IMR-90 (cell line): ENCODE results near the gene NCF2. TPM values are rescaled to one million over a fixed set of nuclear protein-coding genes. Genes with fewer than 3 reads are reported as not detected.

Source experiments
- ATAC-seq: fragments of 200-7000 bp; cut with Tn5 transposase; 2 replicates; pipeline ENCODE4 v1.9.1; 2020; ENCODE audit warnings: low read depth, mild to moderate bottlenecking, moderate library complexity
- BruUV-seq: library from RNA; stranded (reverse); fragments of 400-500 nt; replicated peaks from 2 replicates; lab custom pipeline; 2021; lab: Mats Ljungman, UMichigan
- CTCF ChIA-PET: fragments of 300-600 bp; formaldehyde crosslinking; extraction: SDS; loops from one replicate; lab custom pipeline; 2021; ENCODE audit warnings: antibody characterized with exemption; lab: Yijun Ruan, JAX
- POLR2A ChIA-PET: fragments of 300-600 bp; sonication (Branson Sonifier 250); formaldehyde crosslinking; loops from one replicate; lab custom pipeline; 2022; ENCODE audit warnings: antibody characterized with exemption; ENCODE audit not compliant: unreplicated experiment; lab: Charles Lee
- DNase-seq: peaks from one replicate; pipeline ENCODE4 v3.0.0; 2013
- H2AFZ ChIP-seq: replicated peaks from 2 replicates; pipeline ENCODE3; 2013; ENCODE audit warnings: low read length, mild to moderate bottlenecking; ENCODE audit not compliant: poor library complexity
- H2AK5ac ChIP-seq: 2 replicates; pipeline ENCODE4 v1.6.1; 2013; ENCODE audit warnings: low read depth, low read length, inconsistent platforms
- H2AK9ac ChIP-seq: replicated peaks from 2 replicates; pipeline ENCODE3; 2013; ENCODE audit warnings: mild to moderate bottlenecking, low read depth, low read length, moderate library complexity; ENCODE audit not compliant: poor library complexity
- H2BK120ac ChIP-seq: 2 replicates; pipeline ENCODE4 v1.6.1; 2013; ENCODE audit warnings: low read depth, low read length, inconsistent platforms
- H2BK15ac ChIP-seq: 3 replicates; pipeline ENCODE4 v1.6.1; 2013; ENCODE audit warnings: low read depth, low read length, inconsistent platforms
- H2BK20ac ChIP-seq: 2 replicates; pipeline ENCODE4 v1.6.1; 2013; ENCODE audit warnings: low read depth, mild to moderate bottlenecking, inconsistent platforms, low read length, moderate library complexity
- H2BK5ac ChIP-seq: 2 replicates; pipeline ENCODE4 v1.6.1; 2013; ENCODE audit warnings: mild to moderate bottlenecking, low read depth, low read length, inconsistent platforms; ENCODE audit not compliant: poor library complexity, severe bottlenecking
- H3K14ac ChIP-seq: replicated peaks from 2 replicates; pipeline ENCODE4 v1.6.1; 2013; ENCODE audit warnings: low read depth, low read length, inconsistent platforms
- H3K18ac ChIP-seq: 2 replicates; pipeline ENCODE4 v1.6.1; 2013; ENCODE audit warnings: low read depth, low read length, control low read depth
- H3K23ac ChIP-seq: 2 replicates; pipeline ENCODE4 v1.6.1; 2013; ENCODE audit warnings: low read depth, low read length, inconsistent platforms
- H3K27ac ChIP-seq: 2 replicates; pipeline ENCODE4 v1.5.1; 2013; ENCODE audit warnings: mild to moderate bottlenecking, control low read depth, low read length; ENCODE audit not compliant: insufficient read depth
- H3K27me3 ChIP-seq: 2 replicates; pipeline ENCODE4 v1.6.1; 2013; ENCODE audit warnings: low read length; ENCODE audit not compliant: control insufficient read depth, insufficient read depth
- H3K36me3 ChIP-seq: 2 replicates; pipeline ENCODE4 v1.6.1; 2013; ENCODE audit warnings: low read length, mixed read lengths; ENCODE audit not compliant: control insufficient read depth, insufficient read depth
- H3K4ac ChIP-seq: 2 replicates; pipeline ENCODE4 v1.6.1; 2013; ENCODE audit warnings: low read depth, low read length, inconsistent platforms
- H3K4me1 ChIP-seq: 2 replicates; pipeline ENCODE4 v1.6.1; 2013; ENCODE audit warnings: low read length, mixed read lengths; ENCODE audit not compliant: control insufficient read depth, insufficient read depth
- H3K4me2 ChIP-seq: 2 replicates; pipeline ENCODE4 v1.6.1; 2013; ENCODE audit warnings: low read depth, mild to moderate bottlenecking, control low read depth, low read length, moderate library complexity
- H3K4me3 ChIP-seq: 2 replicates; pipeline ENCODE4 v1.5.1; 2013; ENCODE audit warnings: low read depth, mild to moderate bottlenecking, control low read depth, low read length, moderate library complexity; ENCODE audit not compliant: insufficient read depth
- H3K56ac ChIP-seq: 2 replicates; pipeline ENCODE4 v1.6.1; 2013; ENCODE audit warnings: low read length, inconsistent platforms; ENCODE audit not compliant: insufficient read depth; ENCODE audit errors: extremely low read depth
- H3K79me1 ChIP-seq, 2 experiments: 2 replicates each; pipeline ENCODE4 v1.6.1; 2013; ENCODE audit warnings: low read length in 2 of 2, inconsistent platforms in 1 of 2, low read depth in 1 of 2
- H3K9ac ChIP-seq: 2 replicates; pipeline ENCODE4 v1.6.1; 2013; ENCODE audit warnings: low read depth, low read length, control low read depth
- H3K9me1 ChIP-seq: 2 replicates; pipeline ENCODE4 v1.6.1; 2013; ENCODE audit warnings: low read length, inconsistent platforms; ENCODE audit not compliant: insufficient read depth
- H3K9me3 ChIP-seq: 2 replicates; pipeline ENCODE4 v1.6.1; 2013; ENCODE audit warnings: low read length; ENCODE audit not compliant: control insufficient read depth, insufficient read depth
- H4K20me1 ChIP-seq: 2 replicates; pipeline ENCODE4 v1.6.1; 2013; ENCODE audit warnings: low read length, inconsistent platforms; ENCODE audit not compliant: insufficient read depth
- H4K5ac ChIP-seq: 2 replicates; pipeline ENCODE4 v1.6.1; 2013; ENCODE audit warnings: mild to moderate bottlenecking, low read depth, low read length, control low read depth
- H4K8ac ChIP-seq, 2 experiments: 2 replicates each; pipeline ENCODE4 v1.6.1; 2013; ENCODE audit warnings: low read depth in 2 of 2, low read length in 2 of 2, control low read depth in 1 of 2, inconsistent platforms in 1 of 2
- H4K91ac ChIP-seq: 2 replicates; pipeline ENCODE4 v1.6.1; 2013; ENCODE audit warnings: low read depth, low read length, inconsistent platforms; ENCODE audit not compliant: insufficient read depth
- BHLHE40 ChIP-seq: fragments of 150-350 bp; IDR thresholded peaks from 2 replicates; pipeline ENCODE4 v1.6.1; 2016; ENCODE audit warnings: mild to moderate bottlenecking, low read depth, low read length
- CEBPB ChIP-seq: IDR thresholded peaks from 2 replicates; pipeline ENCODE4 v1.6.1; 2012; ENCODE audit warnings: low read depth, low read length, improper control_type of control experiment
- CTCF ChIP-seq: conservative IDR thresholded peaks from 2 replicates; pipeline ENCODE4 v1.5.1; 2012; ENCODE audit warnings: mild to moderate bottlenecking, low read depth, low read length, improper control_type of control experiment
- ELK1 ChIP-seq: fragments of 150-350 bp; IDR thresholded peaks from 2 replicates; pipeline ENCODE4 v1.6.1; 2016; ENCODE audit warnings: low read depth, mild to moderate bottlenecking, low read length, moderate library complexity, borderline replicate concordance
- FOS ChIP-seq: fragments of 150-350 bp; IDR thresholded peaks from 2 replicates; pipeline ENCODE4 v1.6.1; 2016; ENCODE audit warnings: low read depth, low read length
- MAFK ChIP-seq: IDR thresholded peaks from 2 replicates; pipeline ENCODE4 v1.6.1; 2012; ENCODE audit warnings: low read depth, low read length, improper control_type of control experiment
- MXI1 ChIP-seq: IDR thresholded peaks from 2 replicates; pipeline ENCODE4 v1.6.1; 2012; ENCODE audit warnings: low read depth, mild to moderate bottlenecking, low read length, moderate library complexity, borderline replicate concordance
- NFE2L2 ChIP-seq: fragments of 150-350 bp; IDR thresholded peaks from 2 replicates; pipeline ENCODE4 v1.6.1; 2016; ENCODE audit warnings: low read depth, mild to moderate bottlenecking, low read length
- POLR2A ChIP-seq: IDR thresholded peaks from 2 replicates; pipeline ENCODE4 v1.6.1; 2012; ENCODE audit warnings: mild to moderate bottlenecking, low read depth, low read length
- RCOR1 ChIP-seq: IDR thresholded peaks from 2 replicates; pipeline ENCODE4 v1.6.1; 2012; ENCODE audit warnings: mild to moderate bottlenecking, low read length, improper control_type of control experiment; ENCODE audit not compliant: insufficient replicate concordance
- RFX5 ChIP-seq: IDR thresholded peaks from 2 replicates; pipeline ENCODE4 v1.8.0; 2012; ENCODE audit warnings: low read depth, mild to moderate bottlenecking, low read length, moderate library complexity
- SMC3 ChIP-seq: fragments of 150-350 bp; IDR thresholded peaks from 2 replicates; pipeline ENCODE4 v1.6.1; 2016; ENCODE audit warnings: low read depth, mild to moderate bottlenecking, antibody characterized with exemption, low read length, moderate library complexity
- WGBS, 2 experiments: methylation state at CpG; one replicate each; pipeline versions ENCODE4 v1.1.5 to v1.1.7; 2013; ENCODE audit warnings: missing lambda C conversion rate in 2 of 2; ENCODE audit not compliant: insufficient read length in 1 of 2; ENCODE audit errors: extremely low coverage in 2 of 2; 5-methylcytosine and 5-hydroxymethylcytosine counted together
- dilution Hi-C: fragments of 300-500 bp; cut with HindIII; formaldehyde crosslinking; loops from one replicate; pipeline ENCODE4 v1.14.3; 2018; ENCODE audit warnings: low sequenced_read_pairs; ENCODE audit not compliant: unreplicated experiment
- in situ Hi-C: fragments of 300-500 bp; cut with MboI; formaldehyde crosslinking; loops from 3 replicates; pipeline ENCODE4 v1.14.3; 2019; ENCODE audit warnings: low sequenced_read_pairs, inconsistent platforms, mixed read lengths
- intact Hi-C: fragments of 100-400 bp; cut with micrococcal nuclease; formaldehyde crosslinking; loops from 2 replicates; pipeline ENCODE4 v1.10.0; 2022
- polyA plus RNA-seq, 3 experiments: library from polyadenylated mRNA; depleted of rRNA; stranded (reverse); fragments of >200 nt; gene quantifications; 2 replicates each; pipeline ENCODE4 v1.2.3, GENCODE V29; 2012; ENCODE audit warnings: low replicate concordance in 1 of 3
- total RNA-seq: library from RNA; depleted of rRNA; stranded (reverse); fragments of >200 nt; gene quantifications from 2 replicates; pipeline ENCODE4 v1.2.3, GENCODE V29; 2012
- TF ChIP-seq, protein P1 (sequence below): fragments of 150-350 bp; IDR thresholded peaks from 2 replicates; pipeline ENCODE4 v1.6.1; 2017; ENCODE audit warnings: mild to moderate bottlenecking, antibody characterized with exemption, low read length, low read depth

NCF2 gene
- total and polyA plus RNA-seq, 2 of the 4 experiments (the other 2 are of a cell fraction): 3.2 to 4.2 TPM

DNA sequence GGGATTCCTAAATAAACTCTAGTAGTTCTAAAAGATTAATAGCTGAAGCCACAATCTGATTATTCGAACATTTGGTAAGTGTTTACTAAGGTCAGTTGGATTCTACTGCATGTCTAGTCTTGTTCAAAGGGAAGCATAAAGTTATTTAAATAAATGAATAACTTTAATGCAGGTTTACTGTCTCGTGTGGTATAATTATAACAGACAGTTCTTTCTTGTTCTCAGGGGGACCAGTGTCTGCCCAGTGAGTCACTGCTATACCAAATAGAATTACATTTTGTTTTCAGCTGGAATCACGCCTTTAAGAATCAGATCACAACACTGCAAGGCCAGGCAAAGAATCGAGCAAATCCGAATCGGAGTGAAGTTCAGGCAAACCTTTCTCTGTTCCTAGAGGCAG lies 72.9 kb downstream of the NCF2 start:
- H3K14ac ChIP-seq: no peak overlapping the region
- no peak overlapping the region for H2BK15ac ChIP-seq
- no peak overlapping the region for H3K18ac ChIP-seq
- no peak overlapping the region for H3K9ac ChIP-seq
- peaks cover 4% of the 10 kb centered on the region for H4K20me1 ChIP-seq
- no peak for TF ChIP-seq RFX5
- no peak for TF ChIP-seq CTCF
- TF ChIP-seq CEBPB: no peak
- no peak for TF ChIP-seq MXI1
- TF ChIP-seq SMC3: no peak
- TF ChIP-seq ELK1: no peak
- no peak for TF ChIP-seq MAFK
- TF ChIP-seq POLR2A: no peak
- no peak for TF ChIP-seq RCOR1
- TF ChIP-seq, protein P1, sequence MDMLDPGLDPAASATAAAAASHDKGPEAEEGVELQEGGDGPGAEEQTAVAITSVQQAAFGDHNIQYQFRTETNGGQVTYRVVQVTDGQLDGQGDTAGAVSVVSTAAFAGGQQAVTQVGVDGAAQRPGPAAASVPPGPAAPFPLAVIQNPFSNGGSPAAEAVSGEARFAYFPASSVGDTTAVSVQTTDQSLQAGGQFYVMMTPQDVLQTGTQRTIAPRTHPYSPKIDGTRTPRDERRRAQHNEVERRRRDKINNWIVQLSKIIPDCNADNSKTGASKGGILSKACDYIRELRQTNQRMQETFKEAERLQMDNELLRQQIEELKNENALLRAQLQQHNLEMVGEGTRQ: no peak
- no peak for TF ChIP-seq NFE2L2
- TF ChIP-seq FOS: no peak
- no peak for TF ChIP-seq BHLHE40
- POLR2A ChIA-PET: no interaction called here
- no peak overlapping the region for H3K4me3 ChIP-seq
- H3K56ac ChIP-seq: no peak overlapping the region
- H3K79me1 ChIP-seq: peaks cover 14 to 32% of the 10 kb centered on the region in 2 experiments
- no peaks in the 10 kb centered on the region for H3K9me3 ChIP-seq
- no peak overlapping the region for H4K8ac ChIP-seq
- BruUV-seq: no TSS peak
- no peak overlapping the region for H4K91ac ChIP-seq
- no peak overlapping the region for H2BK5ac ChIP-seq
- H3K23ac ChIP-seq: peak overlapping the region; percentile 34; the same call in 1 of the 2 replicates
- no peaks in the 10 kb centered on the region for H3K27me3 ChIP-seq
- CTCF ChIA-PET: interaction anchor here (0.7 kb wide), 1 partner anchor 423 kb away, joined by 3 read pairs; no protein-coding TSS in a partner anchor
- H4K5ac ChIP-seq: no peak overlapping the region
- no peak overlapping the region for H3K4me2 ChIP-seq
- no peak for ATAC-seq
- H3K27ac ChIP-seq: no peak overlapping the region
- no peak overlapping the region for H2BK120ac ChIP-seq
- intact Hi-C loops: loop anchor here (5.0 kb wide), 2 partner anchors 35 to 45 kb away; partner anchors contain the start of gene SMG7
- dilution Hi-C loops: no loop called here
- H2AFZ ChIP-seq: no peak overlapping the region
- no CpG with 5 or more reads among the region's 6 CpGs for WGBS, 2 experiments
- H2AK9ac ChIP-seq: no peak overlapping the region
- H2BK20ac ChIP-seq: no peak overlapping the region
- peaks cover 5% of the 10 kb centered on the region for H3K9me1 ChIP-seq
- in situ Hi-C loops: no loop called here
- no peak overlapping the region for H3K4ac ChIP-seq
- no peak overlapping the region for H2AK5ac ChIP-seq
- no peak for DNase-seq
- H3K4me1 ChIP-seq: peaks cover 4% of the 10 kb centered on the region; the same call in 1 of the 2 replicates
- peaks cover 9% of the 10 kb centered on the region for H3K36me3 ChIP-seq
